Measurements from ENCODE around the gene SYNE2. TPM values are rescaled to one million over a fixed set of nuclear protein-coding genes. Genes with fewer than 3 reads are reported as not detected.

The SYNE2 gene
- total RNA-seq, 1 experiment from 2014 or later: 48.5 TPM

DNA sequence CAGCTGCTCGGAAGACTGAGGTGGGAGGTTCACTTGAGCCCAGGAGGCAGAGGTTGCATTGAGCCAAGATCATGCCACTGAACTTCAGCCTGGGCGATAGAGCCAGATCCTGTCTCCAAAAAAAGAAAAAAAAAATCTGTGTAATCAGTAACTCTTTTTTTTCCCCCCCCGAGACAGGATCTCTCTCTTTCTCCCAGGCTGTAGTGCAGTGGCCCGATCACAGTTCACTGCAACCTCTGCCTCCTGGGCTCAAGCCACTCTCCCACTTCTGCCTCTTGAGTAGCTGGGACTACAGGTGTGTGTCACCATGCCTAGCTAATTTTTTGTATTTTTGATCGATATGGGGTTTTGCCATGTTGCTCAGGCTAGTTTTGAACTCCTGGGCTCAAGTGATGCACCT, 113.6 kb downstream of the SYNE2 start:
- no peaks in the 10 kb centered on the region for H3K9me3 Mint-ChIP-seq (ENCODE audit: unreplicated experiment)
- H3K4me1 ChIP-seq: no peaks in the 10 kb centered on the region

DNA sequence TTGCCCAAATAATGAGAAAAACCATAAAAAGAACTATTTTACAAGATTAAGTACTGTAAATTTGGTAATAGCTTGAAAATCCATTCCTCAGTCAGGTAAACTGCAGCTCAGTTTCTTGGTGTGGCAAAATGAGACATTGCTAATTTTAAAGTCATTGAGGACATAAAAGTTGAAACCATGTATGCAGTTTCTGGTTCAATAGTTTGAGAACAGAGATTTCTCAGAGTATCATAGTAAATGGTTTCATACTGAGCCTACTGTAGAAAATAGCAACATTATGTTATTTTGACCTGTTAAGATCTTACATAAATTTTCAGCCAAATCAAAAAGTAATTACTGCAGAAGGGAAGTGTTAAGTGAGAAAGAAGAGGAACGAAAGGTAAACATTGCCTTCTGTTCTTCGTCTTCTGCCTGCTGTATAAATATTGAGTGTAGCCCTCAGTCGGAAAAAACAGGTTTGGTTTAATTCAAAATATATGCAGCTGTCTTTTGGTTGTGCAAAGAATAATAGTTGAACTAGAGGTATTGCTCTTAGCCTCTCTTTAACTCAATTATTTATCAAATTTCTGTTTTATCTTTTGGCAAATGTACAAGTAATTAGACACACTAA, 119.6 kb downstream of the SYNE2 start:
- Mint-ChIP-seq H3K9me3 (ENCODE audit: unreplicated experiment) (no peaks in the 10 kb centered on the region), H3K4me3 (ENCODE audit: unreplicated experiment) (no peak overlapping the region), H3K27me3 (ENCODE audit: insufficient read depth, unreplicated experiment) (no peaks in the 10 kb centered on the region), H3K4me1 (ENCODE audit: low read depth, unreplicated experiment) (no peaks in the 10 kb centered on the region), H3K36me3 (ENCODE audit: insufficient read depth, unreplicated experiment) (peaks cover 6% of the 10 kb centered on the region), H3K27ac (ENCODE audit: unreplicated experiment) (no peak overlapping the region)
- no TSS peak for BruUV-seq (replicated peaks)
- ChIA-PET POLR2A (no interaction called here), CTCF (no interaction called here)
- no peaks in the 10 kb centered on the region for H3K9me3 ChIP-seq
- TF ChIP-seq, protein P1, sequence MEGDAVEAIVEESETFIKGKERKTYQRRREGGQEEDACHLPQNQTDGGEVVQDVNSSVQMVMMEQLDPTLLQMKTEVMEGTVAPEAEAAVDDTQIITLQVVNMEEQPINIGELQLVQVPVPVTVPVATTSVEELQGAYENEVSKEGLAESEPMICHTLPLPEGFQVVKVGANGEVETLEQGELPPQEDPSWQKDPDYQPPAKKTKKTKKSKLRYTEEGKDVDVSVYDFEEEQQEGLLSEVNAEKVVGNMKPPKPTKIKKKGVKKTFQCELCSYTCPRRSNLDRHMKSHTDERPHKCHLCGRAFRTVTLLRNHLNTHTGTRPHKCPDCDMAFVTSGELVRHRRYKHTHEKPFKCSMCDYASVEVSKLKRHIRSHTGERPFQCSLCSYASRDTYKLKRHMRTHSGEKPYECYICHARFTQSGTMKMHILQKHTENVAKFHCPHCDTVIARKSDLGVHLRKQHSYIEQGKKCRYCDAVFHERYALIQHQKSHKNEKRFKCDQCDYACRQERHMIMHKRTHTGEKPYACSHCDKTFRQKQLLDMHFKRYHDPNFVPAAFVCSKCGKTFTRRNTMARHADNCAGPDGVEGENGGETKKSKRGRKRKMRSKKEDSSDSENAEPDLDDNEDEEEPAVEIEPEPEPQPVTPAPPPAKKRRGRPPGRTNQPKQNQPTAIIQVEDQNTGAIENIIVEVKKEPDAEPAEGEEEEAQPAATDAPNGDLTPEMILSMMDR (IDR thresholded peaks at IDR 0.05; ENCODE audit: insufficient read depth in 1 of 2, low read depth in 1 of 2, low read length in 1 of 2, severe bottlenecking in 1 of 2, unreplicated experiment in 1 of 2): no peak
- intact Hi-C loops (cut with micrococcal nuclease; ENCODE audit: unreplicated experiment): no loop called here
- H3K4me3 ChIP-seq (ENCODE audit: low read depth, low read length): no peak overlapping the region
- no peaks in the 10 kb centered on the region for H3K27me3 ChIP-seq (replicated peaks; ENCODE audit: control insufficient read depth, insufficient read depth, low read length)
- H3K4me1 ChIP-seq: no peaks in the 10 kb centered on the region
- H3K36me3 ChIP-seq (ENCODE audit: control insufficient read depth, insufficient read depth, low read length): no peaks in the 10 kb centered on the region
- DNase-seq: no peak

More for the DNA sequence above, 113.6 kb downstream of the SYNE2 start:
- intact Hi-C loops (cut with micrococcal nuclease; ENCODE audit: unreplicated experiment): no loop called here
- no peak overlapping the region for H3K27ac Mint-ChIP-seq (ENCODE audit: unreplicated experiment)
- Histone ChIP-seq H3K36me3 (ENCODE audit: control insufficient read depth, insufficient read depth, low read length) (no peaks in the 10 kb centered on the region), H3K27me3 (replicated peaks; ENCODE audit: control insufficient read depth, insufficient read depth, low read length) (no peaks in the 10 kb centered on the region), H3K9me3 (no peaks in the 10 kb centered on the region), H3K4me3 (ENCODE audit: low read depth, low read length) (no peak overlapping the region)
- no TSS peak for BruUV-seq (replicated peaks)
- POLR2A ChIA-PET: no interaction called here
- H3K27me3 Mint-ChIP-seq (ENCODE audit: insufficient read depth, unreplicated experiment): no peaks in the 10 kb centered on the region
- peaks cover 6% of the 10 kb centered on the region for H3K36me3 Mint-ChIP-seq (ENCODE audit: insufficient read depth, unreplicated experiment)
- TF ChIP-seq, protein P1 (IDR thresholded peaks at IDR 0.05; ENCODE audit: insufficient read depth in 1 of 2, low read depth in 1 of 2, low read length in 1 of 2, severe bottlenecking in 1 of 2, unreplicated experiment in 1 of 2): no peak
- no peak for DNase-seq
- H3K4me1 Mint-ChIP-seq (ENCODE audit: low read depth, unreplicated experiment): no peaks in the 10 kb centered on the region
- no peak overlapping the region for H3K4me3 Mint-ChIP-seq (ENCODE audit: unreplicated experiment)
- CTCF ChIA-PET: no interaction called here

DNA sequence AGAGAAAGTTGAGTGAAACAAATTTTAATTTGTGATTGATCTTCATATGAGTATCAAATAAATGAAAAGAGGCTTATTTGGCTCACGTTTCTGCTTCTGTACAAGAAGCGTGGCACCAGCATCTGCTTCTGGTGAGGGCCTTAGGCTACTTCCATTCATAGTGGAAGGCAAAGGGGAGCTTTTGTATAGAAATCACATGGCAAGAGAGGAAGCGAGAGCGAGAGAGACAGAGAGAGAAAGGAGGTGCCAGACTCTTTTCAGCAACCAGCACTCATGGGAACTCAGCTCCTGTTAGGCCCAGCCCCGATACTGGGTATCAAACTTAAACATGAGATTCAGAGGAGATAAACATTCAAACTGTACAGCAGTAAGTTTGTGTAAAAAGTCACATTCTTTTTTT, 121.4 kb downstream of the SYNE2 start:
- ChIA-PET POLR2A (no interaction called here), CTCF (no interaction called here)
- Mint-ChIP-seq H3K27ac (ENCODE audit: unreplicated experiment) (no peak overlapping the region), H3K36me3 (ENCODE audit: insufficient read depth, unreplicated experiment) (peaks cover 6% of the 10 kb centered on the region), H3K27me3 (ENCODE audit: insufficient read depth, unreplicated experiment) (no peaks in the 10 kb centered on the region), H3K4me3 (ENCODE audit: unreplicated experiment) (no peak overlapping the region), H3K4me1 (ENCODE audit: low read depth, unreplicated experiment) (no peaks in the 10 kb centered on the region), H3K9me3 (ENCODE audit: unreplicated experiment) (no peaks in the 10 kb centered on the region)
- H3K4me3 ChIP-seq (ENCODE audit: low read depth, low read length): no peak overlapping the region
- intact Hi-C loops (cut with micrococcal nuclease; ENCODE audit: unreplicated experiment): no loop called here
- no peaks in the 10 kb centered on the region for H3K36me3 ChIP-seq (ENCODE audit: control insufficient read depth, insufficient read depth, low read length)
- TF ChIP-seq, protein P1 (IDR thresholded peaks at IDR 0.05; ENCODE audit: insufficient read depth in 1 of 2, low read depth in 1 of 2, low read length in 1 of 2, severe bottlenecking in 1 of 2, unreplicated experiment in 1 of 2): no peak
- no peaks in the 10 kb centered on the region for H3K27me3 ChIP-seq (replicated peaks; ENCODE audit: control insufficient read depth, insufficient read depth, low read length)
- no peaks in the 10 kb centered on the region for H3K4me1 ChIP-seq
- no TSS peak for BruUV-seq (replicated peaks)
- DNase-seq: no peak
- no peaks in the 10 kb centered on the region for H3K9me3 ChIP-seq

All from Caco-2 (cell line).